Measurements from ENCODE around the gene PRDM15.

The PRDM15 gene

DNA sequence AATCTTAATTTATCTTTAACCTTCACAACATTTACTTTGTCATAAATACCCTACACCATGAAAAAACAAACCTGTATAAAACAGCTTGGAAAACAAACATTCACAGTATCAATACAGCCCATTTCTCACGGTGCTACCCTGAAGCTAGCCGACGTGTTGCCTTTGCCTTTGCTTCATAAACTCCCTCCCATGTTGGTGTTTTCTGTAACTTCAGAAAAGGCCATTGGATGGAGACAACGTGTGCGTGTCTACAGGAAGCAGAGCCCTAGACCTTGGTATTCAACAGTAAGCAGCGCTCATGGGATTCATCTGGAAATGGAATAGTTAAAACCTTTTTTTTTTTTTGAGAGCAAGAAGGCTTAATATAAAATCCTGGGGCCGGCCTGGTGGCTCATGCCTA lies 7.2 kb upstream of the PRDM15 start:
- no peak for DNase-seq (ENCODE audit: low read depth in 2 of 2)

- DNase-seq (ENCODE audit: low read depth in 2 of 2), result no peak
Measured at GRCh38 chr21:41885341-41886024, 6.3 kb upstream of the PRDM15 start.

DNA sequence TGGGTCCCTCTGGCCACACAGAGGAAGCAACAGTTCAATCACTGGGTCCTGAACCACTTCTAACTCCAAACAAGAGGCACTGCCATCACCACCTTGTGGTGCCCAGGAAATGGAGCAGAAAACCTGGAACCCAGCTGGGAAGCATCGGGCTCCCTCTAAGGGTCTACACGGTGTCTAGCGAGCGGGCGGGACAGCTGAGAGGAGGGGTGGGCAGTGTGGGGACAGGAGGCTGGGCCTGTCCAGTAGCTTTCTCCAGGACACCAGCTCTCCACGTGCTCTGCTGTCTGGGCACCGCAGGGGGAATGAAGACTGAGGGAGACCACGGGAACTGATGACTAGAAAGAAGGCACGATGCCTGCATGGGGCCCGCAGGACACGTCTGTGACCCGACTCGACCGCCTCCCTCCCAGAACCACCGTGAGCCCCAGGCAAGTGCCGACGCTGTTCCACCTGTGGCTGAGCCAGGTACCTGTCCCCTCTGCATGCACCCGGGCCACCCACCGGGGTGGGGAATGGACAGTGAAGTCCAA lies 5.4 kb upstream of the PRDM15 start:
- DNase-seq (ENCODE audit: low read depth in 2 of 2), result no peak

DNA sequence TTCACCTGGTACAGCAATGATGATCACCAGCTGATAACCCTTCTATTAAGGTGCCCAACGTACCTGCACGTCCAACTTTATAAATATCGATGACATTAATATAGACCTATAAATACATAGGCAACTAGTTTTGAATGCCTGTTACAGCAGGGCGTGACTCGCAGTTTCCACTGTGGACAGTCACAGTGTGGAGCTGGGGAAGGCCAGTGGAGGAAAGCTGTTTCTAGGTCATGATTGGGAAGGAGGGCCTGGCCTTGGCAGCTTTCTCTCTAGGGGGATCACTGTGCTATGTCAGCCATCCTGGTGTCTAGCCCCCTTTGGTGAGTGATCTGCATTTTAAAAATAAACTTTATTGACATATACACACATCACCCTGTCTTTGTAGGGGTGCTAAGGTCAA lies 4.4 kb upstream of the PRDM15 start:
- no peak for DNase-seq (ENCODE audit: low read depth in 2 of 2)

- DNase-seq (ENCODE audit: low read depth in 2 of 2), result no peak
Measured at GRCh38 chr21:41881051-41881450, 1.9 kb upstream of the PRDM15 start.

DNA sequence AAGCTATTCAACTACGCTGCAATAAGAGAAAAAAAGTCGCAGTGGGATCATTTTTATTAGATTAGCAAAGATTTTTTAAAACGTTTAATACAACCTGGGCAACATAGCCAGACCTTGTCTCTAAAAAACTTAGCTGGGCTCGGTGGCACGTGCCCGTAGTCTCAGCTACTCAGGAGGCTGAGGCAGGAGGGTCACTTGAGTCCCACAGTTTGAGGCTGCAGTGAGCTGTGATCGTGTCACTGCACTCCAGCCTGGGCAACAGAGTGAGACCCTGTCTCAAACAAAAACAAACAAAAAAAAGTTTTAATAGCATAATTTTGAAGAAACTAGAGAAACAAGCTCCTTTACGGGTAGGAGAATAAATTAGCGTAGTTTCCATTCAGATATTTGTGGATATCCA lies 1.0 kb upstream of the PRDM15 start:
- DNase-seq (ENCODE audit: low read depth in 2 of 2), result no peak

DNA sequence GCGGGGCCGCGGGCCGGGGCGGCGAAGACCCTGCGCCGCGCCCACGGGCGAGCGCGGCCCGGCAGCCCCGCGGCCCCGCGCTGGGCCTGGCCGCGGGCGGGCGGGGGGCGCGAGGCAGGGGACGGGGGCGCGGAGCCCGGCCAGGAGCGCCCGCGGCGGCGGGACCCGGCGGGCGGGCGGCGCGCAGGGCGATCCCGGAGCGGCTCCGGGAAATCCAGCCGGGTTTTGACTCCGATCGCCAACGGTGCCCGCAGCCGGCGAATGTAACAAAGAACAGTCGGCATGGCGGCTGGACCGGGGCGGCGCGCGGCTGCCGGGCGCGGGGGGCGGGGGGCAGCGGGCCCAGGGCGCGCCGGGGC lies 334 bp downstream of the PRDM15 start:
- peak; percentile 51 to 60 for DNase-seq (ENCODE audit: low read depth in 2 of 2)

- DNase-seq (ENCODE audit: low read depth in 2 of 2), result no peak
Measured at GRCh38 chr21:41877901-41878830, 978 bp downstream of the PRDM15 start.

DNA sequence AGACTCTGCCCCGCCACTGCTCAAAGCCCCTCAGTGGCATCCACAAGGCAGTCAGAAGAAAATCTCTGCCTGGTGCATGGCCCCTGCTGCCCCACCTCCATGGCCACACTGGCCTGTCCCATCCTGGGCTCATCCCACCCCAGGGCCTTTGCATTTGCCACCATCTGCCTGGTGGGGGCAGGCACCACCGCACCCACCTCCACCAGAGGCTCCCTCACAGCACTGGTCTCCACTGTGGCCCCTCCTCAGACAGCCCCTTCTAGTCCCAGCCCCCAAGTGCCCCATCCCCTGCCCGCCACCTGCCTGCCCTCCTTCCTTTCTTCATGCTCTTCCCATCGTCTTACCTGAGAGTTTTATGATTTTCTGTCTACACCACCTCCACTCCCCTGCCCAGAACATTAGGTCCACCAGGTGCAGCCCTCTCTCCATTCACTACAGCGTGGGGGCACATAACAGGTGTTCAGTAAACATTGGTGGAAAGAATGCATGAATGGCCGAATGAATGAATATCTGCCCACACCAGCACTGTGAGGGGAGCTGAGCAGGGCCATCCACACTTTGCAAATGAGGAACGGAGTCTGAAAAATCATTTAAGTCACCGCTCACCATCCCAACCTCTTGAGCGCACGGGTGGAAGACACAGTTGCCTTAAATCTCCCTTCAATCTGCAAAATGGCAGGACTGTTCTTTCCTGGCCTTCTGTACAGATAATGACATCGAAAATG lies 2.1 kb downstream of the PRDM15 start:
- no peak for DNase-seq (ENCODE audit: low read depth in 2 of 2)

DNA sequence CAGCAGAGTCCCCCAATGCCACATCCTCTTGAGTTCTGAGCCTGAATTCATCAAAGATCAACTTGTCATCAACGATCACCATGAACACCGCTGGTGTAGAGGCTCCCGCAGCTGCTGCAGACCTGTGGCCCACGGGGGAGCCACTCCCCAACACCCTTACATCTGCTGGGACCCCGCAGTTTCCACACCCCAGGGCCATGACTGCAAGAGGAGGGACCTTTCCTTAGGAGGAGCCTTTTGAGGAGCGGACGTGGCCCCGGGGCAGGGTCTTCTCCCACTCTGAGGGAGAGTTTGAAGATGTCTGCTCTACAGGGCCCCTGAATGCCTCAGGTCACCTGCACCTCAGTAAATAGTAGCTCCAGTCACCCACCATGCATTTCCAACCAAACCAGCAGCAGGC lies 2.7 kb downstream of the PRDM15 start:
- no peak for DNase-seq (ENCODE audit: low read depth in 2 of 2)

- no peak for DNase-seq (ENCODE audit: low read depth in 2 of 2)
Measured at GRCh38 chr21:41875086-41875485, 4.1 kb downstream of the PRDM15 start.

DNA sequence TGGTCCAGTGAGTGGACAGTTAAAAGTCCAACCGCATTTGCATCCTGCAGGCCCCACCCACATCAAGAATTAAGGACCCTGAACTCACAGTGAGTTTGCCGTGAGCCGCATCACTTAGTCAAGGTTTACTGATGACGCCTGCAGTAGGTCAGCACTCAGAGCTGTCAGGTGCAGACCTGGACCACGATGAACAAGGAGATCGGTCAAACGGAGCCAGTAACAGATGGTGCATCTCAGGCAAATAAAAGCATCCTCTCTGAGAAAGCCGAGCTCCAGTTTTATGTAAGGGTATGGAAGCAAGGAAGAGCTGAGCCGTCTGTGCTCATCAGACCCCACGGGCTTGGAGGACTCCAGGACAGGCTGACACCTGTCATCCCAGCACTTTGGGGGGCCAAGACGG lies 4.5 kb downstream of the PRDM15 start:
- no peak for DNase-seq (ENCODE audit: low read depth in 2 of 2)

- DNase-seq (ENCODE audit: low read depth in 2 of 2), result no peak
Measured at GRCh38 chr21:41873426-41873825, 5.7 kb downstream of the PRDM15 start.

GRCh38 chr21:41873005-41873404 lies 6.1 kb downstream of the PRDM15 start:
- DNase-seq (ENCODE audit: low read depth in 2 of 2), result no peak

DNA sequence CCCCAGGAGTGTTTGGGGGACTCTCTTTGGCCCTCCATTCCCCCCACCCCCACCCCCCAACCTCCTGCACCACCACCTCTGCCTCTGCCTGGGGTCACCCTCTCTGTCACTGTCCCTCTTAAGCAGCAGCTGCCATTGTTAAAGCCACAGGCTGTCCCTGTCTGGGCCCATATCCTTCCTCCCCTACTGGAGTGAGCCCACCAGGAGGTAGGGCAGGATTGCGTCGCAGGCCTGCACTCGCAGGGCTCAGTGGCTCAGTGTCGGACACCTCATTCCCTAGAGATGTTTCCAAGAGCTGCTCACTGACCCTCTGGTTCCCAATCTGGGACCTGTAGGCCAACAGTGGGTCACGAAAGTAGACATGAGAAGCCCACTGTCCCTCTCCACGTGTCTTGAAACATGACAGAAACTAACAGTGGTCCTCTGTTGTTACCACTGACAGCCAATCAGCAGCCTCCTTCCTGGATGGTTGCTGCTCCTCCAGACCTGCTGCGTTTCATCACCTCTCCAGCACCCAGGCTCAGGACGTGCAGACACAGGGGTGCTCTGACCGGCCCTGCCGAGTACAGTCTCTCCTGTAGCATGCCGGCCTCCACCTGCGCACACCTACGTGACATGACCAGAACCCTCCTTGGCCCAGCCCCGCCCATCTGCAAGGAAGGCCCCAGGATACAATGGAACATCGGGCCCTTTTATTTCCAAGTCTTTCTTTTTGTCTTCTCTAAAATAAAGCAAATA lies 7.7 kb downstream of the PRDM15 start:
- DNase-seq (ENCODE audit: low read depth in 2 of 2), result no peak

GRCh38 chr21:41869771-41870170 lies 9.4 kb downstream of the PRDM15 start:
- no peak for DNase-seq (ENCODE audit: low read depth in 2 of 2)

DNA sequence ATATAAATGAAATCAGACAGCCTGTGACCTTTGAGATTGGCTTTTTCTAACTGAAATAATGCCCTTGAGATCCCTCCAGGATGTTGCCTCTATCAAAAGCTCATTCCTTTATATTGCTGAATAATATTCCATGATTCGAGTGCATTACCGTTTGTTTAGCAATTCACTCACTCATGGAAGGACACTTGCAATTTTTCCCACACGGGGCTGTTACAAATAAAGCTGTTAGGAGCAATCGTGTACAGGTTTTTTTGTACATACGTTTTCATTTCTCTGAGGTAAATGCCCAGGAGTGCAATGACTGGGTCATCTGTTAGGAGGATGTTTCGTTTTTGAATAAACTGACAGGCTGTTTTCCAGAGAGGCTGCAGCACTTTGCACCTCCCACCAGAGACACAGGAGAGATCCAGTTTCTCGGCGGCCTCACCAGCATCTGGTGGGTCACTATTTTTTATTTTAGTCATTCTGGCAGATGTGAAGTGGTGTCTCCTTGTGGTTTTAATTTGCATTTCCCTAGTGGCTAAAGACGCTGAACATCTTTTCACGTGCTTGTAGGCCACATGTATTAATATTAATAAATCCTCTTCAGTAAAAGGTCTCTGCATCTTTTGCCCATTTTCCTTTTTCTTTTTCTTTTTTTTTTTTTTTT lies 11.0 kb downstream of the PRDM15 start:
- no peak for DNase-seq (ENCODE audit: low read depth in 2 of 2)

- no peak for DNase-seq (ENCODE audit: low read depth in 2 of 2)
Measured at GRCh38 chr21:41867313-41867712, 11.8 kb downstream of the PRDM15 start.

DNA sequence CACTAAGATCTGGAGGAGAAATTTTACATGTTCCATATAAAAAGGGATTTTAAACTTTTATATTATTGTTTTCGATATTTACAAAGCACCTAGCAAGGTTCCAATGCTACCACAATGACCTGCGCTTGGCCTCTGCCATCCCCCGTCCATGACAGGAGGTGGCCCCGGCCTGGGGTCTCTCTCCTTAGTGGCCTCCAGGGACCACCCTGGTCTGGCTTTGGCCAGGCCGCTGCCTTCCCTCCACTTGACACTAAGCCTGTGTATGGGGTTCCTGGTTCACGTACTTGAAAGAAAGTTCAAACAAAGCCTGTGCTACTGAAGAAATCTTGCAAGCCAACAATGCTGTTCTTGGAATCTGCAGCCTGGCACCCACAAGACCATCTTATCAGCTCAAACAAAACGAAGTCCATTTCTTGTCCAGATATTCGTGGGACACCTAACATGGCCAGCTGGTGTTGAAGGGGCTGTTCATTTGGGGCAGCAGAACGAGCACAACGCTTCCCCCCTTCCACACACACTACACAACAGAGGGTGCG lies 12.8 kb downstream of the PRDM15 start:
- DNase-seq (ENCODE audit: low read depth in 2 of 2), result no peak

DNA sequence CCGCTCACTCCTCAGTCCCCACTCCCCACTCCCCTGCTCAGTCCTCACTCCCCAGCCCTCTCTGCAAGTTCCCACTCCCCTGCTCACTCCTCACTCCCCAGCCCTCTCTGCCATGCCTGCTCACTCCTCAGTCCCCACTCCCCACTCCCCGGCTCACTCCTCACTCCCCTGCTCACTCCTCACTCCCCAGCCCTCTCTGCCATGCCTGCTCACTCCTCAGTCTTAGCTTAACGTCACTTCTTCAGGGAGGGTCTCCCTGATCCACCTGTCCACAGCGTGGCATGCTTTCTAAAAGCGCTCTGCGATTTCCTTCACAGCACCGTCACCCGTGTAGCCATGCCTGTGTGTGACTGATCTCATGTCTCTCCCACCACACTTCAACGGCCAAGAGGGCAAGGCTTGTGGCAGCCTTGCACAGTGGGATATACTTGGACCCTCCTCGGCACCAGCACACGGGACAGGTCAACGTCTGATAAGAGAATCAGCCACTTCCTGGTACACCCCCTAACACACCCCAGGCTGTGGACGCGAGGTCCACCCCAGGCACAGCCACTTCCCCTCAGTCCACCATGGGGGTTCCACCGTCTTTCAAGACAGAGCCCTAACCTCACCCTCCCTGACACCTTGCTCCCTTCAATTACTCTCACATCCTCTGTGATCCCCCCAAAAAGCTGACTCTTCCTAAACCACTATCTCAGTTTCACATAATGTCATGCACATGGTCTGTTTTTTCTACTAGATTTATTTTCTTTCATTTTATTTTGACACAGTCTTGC lies 14.0 kb downstream of the PRDM15 start:
- no peak for DNase-seq (ENCODE audit: low read depth in 2 of 2)

Measured in stimulated activated CD8-positive, alpha-beta memory T cell treated with anti-CD3 and anti-CD28 coated beads, Interleukin-7, amount 100 ng/mL, for 1 hour (primary cell).